Thoracic aorta (tissue), 2 donors: ENCODE data around the gene COX8A. TPM values are rescaled to one million over a fixed set of nuclear protein-coding genes. Genes with fewer than 3 reads are reported as not detected.
A peak's percentile ranks its signal among the peaks of the same experiment; 100 is the strongest.

Experiments
- ATAC-seq: fragments of 150-250 bp; one replicate; pipeline ENCODE4 v1.8.0; 2017; ENCODE audit warnings: low read depth; ENCODE audit not compliant: insufficient number of reproducible peaks, low FRiP score
- DNase-seq: peaks from one replicate; pipeline ENCODE4 v3.0.0-alpha.2; 2020; ENCODE audit warnings: low spot score
- H3K27ac ChIP-seq, 2 donors: fragments of 200-600 bp; sonication (generic); 1 replicate in 1 of 2; 2 replicates in 1 of 2; pipeline ENCODE4 v1.5.1; 2016; ENCODE audit warnings: mild to moderate bottlenecking in 2 of 2, moderate library complexity in 2 of 2
- H3K27me3 ChIP-seq: fragments of 200-600 bp; sonication (generic); replicated peaks from 2 replicates; pipeline ENCODE4 v1.6.0; 2016; ENCODE audit warnings: mild to moderate bottlenecking; ENCODE audit not compliant: insufficient read depth
- H3K36me3 ChIP-seq: fragments of 200-600 bp; sonication (generic); one replicate; pipeline ENCODE4 v1.5.1; 2016
- H3K4me1 ChIP-seq, 2 donors: fragments of 200-600 bp; sonication (generic); 1 replicate in 1 of 2; 2 replicates in 1 of 2; pipeline versions ENCODE4 v1.5.1 to v1.6.0; 2016; ENCODE audit warnings: low read depth in 2 of 2, mild to moderate bottlenecking in 1 of 2; ENCODE audit not compliant: control insufficient read depth in 1 of 2
- H3K4me3 ChIP-seq: fragments of 200-600 bp; sonication (generic); 2 replicates; pipeline ENCODE4 v1.5.1; 2016; ENCODE audit warnings: mild to moderate bottlenecking
- H3K9me3 ChIP-seq: fragments of 200-600 bp; sonication (generic); 2 replicates; pipeline ENCODE4 v1.5.1; 2016
- total RNA-seq, 2 donors: library from RNA; depleted of rRNA; stranded (reverse); fragments of >200 nt; gene quantifications; one replicate each; pipeline versions ENCODE4 v1.1.0 to v1.2.3, GENCODE V29; 2016
- TF ChIP-seq, protein P1 (sequence below): fragments of 200-600 bp; sonication (generic); IDR thresholded peaks from one replicate; pipeline ENCODE4 v1.5.1; 2019; ENCODE audit warnings: antibody characterized with exemption

COX8A gene
- total RNA-seq, 2 donors from 2014 or later: 178 to 469 TPM

- H3K9me3 ChIP-seq: no peaks in the 10 kb centered on the region
- no peaks in the 10 kb centered on the region for H3K27me3 ChIP-seq
- peak overlapping the region; percentile 70 for H3K4me3 ChIP-seq
- no peak for ATAC-seq
- TF ChIP-seq, protein P1, sequence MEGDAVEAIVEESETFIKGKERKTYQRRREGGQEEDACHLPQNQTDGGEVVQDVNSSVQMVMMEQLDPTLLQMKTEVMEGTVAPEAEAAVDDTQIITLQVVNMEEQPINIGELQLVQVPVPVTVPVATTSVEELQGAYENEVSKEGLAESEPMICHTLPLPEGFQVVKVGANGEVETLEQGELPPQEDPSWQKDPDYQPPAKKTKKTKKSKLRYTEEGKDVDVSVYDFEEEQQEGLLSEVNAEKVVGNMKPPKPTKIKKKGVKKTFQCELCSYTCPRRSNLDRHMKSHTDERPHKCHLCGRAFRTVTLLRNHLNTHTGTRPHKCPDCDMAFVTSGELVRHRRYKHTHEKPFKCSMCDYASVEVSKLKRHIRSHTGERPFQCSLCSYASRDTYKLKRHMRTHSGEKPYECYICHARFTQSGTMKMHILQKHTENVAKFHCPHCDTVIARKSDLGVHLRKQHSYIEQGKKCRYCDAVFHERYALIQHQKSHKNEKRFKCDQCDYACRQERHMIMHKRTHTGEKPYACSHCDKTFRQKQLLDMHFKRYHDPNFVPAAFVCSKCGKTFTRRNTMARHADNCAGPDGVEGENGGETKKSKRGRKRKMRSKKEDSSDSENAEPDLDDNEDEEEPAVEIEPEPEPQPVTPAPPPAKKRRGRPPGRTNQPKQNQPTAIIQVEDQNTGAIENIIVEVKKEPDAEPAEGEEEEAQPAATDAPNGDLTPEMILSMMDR: peak; percentile 32
- H3K36me3 ChIP-seq: peaks cover 15% of the 10 kb centered on the region
- peaks cover 12 to 23% of the 10 kb centered on the region in 2 donors for H3K4me1 ChIP-seq
- H3K27ac ChIP-seq: no peak overlapping the region
- DNase-seq: no peak
Observed at GRCh38 chr11:64000740-64001483, 26.5 kb downstream of the COX8A start.

- Histone ChIP-seq H3K4me3 (no peak overlapping the region), H3K9me3 (no peaks in the 10 kb centered on the region), H3K36me3 (peaks cover 10% of the 10 kb centered on the region), H3K27ac (no peak overlapping the region), H3K4me1 (peaks cover 12 to 25% of the 10 kb centered on the region in 2 donors), H3K27me3 (no peaks in the 10 kb centered on the region)
- ATAC-seq (no peak), DNase-seq (no peak)
- TF ChIP-seq, protein P1: no peak
Observed at GRCh38 chr11:64001484-64002420, 27.3 kb downstream of the COX8A start.

DNA sequence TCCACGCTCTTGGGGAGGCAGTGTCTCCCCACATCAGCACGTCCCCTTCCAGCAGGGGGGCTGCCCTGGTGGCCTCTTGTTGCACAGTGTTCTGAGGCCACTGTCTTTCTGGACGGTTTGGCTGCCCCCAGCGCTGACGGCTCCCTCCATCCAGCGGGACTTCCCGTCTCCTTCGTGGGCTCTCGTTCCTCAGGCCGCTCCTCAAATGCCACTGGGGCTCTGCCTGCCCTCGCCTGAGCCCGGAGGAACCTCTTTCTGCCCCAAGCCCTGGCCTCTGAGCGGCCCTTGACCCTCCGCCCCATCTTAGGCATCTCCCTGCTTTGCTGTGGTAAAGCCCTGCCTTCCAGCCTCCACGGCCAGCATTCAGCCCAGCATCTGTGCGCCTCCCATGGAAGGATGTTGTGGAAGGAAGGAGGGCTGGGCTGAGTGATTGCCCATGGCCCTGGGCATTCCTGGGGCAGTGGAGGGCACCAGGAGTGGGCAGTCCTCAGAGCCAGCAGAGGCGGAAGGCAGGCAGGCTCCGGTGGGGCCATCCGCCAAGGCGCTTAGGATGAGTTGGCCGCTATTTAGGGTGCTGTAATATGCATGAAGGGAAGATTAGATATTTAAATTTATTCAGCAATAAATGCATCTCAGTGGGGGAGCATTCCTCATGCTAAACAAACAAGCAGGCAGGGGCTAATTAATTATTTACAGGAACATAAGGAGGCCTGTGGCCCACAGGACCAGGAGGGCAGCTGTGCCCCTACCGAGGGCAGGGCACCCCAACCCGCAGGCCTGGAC is 29.6 kb downstream of the COX8A start:
- Histone ChIP-seq H3K27me3 (no peaks in the 10 kb centered on the region), H3K36me3 (no peaks in the 10 kb centered on the region), H3K4me3 (no peak overlapping the region), H3K4me1 (peaks cover 15 to 36% of the 10 kb centered on the region in 2 donors), H3K27ac (no peak overlapping the region), H3K9me3 (no peaks in the 10 kb centered on the region)
- no peak for DNase-seq
- no peak for ATAC-seq
- TF ChIP-seq, protein P1: no peak

DNA sequence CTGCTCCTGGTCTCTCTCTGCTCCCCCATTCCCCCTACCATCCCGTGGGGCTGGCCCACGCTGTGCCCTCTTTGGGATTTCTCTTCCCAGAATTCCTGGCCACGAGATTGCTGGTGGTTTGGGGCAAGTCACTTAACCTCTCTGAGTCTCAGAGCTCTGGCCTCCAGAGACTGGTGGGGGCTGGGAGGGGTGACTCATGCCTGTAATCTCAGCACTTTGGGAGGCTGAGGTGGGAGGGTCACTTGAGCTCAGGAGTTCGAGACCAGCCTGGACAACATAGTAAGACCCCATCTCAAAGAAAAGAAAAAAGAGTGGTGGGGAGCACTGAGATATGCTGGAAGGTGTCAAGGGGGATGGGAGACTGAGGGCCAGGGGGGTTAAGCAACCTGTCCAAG is 30.2 kb downstream of the COX8A start:
- ATAC-seq (no peak), DNase-seq (no peak)
- no peaks in the 10 kb centered on the region for H3K36me3 ChIP-seq
- no peaks in the 10 kb centered on the region for H3K27me3 ChIP-seq
- H3K27ac ChIP-seq: no peak overlapping the region
- H3K9me3 ChIP-seq: no peaks in the 10 kb centered on the region
- H3K4me3 ChIP-seq: no peak overlapping the region
- TF ChIP-seq, protein P1: no peak
- peaks cover 15 to 30% of the 10 kb centered on the region in 2 donors for H3K4me1 ChIP-seq
